Stimulated activated CD4-positive, alpha-beta T cell treated with anti-CD3 and anti-CD28 coated beads, Interleukin-15, amount 100 ng/mL, for 24 hours (primary cell): Measurements from ENCODE around the gene FAAP100.

Experiments
- DNase-seq: peaks from one replicate; pipeline ENCODE4 v3.0.0-alpha.2; 2020

Gene FAAP100

GRCh38 chr17:81576621-81577277 is 24.6 kb upstream of the FAAP100 start:
- no peak for DNase-seq

- DNase-seq = no peak
Measured at GRCh38 chr17:81575836-81576235, 23.7 kb upstream of the FAAP100 start.

GRCh38 chr17:81574643-81574956 is 22.4 kb upstream of the FAAP100 start:
- DNase-seq = no peak

- DNase-seq = no peak
Measured at GRCh38 chr17:81573794-81574642, 21.9 kb upstream of the FAAP100 start.

- DNase-seq = no peak
Measured at GRCh38 chr17:81572563-81573168, 20.5 kb upstream of the FAAP100 start.

- DNase-seq = no peak
Measured at GRCh38 chr17:81570964-81571363, 18.8 kb upstream of the FAAP100 start.

- no peak for DNase-seq
Measured at GRCh38 chr17:81569986-81570514, 17.9 kb upstream of the FAAP100 start.

- no peak for DNase-seq
Measured at GRCh38 chr17:81568416-81568815, 16.3 kb upstream of the FAAP100 start.

GRCh38 chr17:81567191-81567590 is 15.0 kb upstream of the FAAP100 start:
- no peak for DNase-seq

- no peak for DNase-seq
Measured at GRCh38 chr17:81566461-81567126, 14.4 kb upstream of the FAAP100 start.

- DNase-seq = no peak
Measured at GRCh38 chr17:81565231-81565630, 13.1 kb upstream of the FAAP100 start.

GRCh38 chr17:81564778-81565177 is 12.6 kb upstream of the FAAP100 start:
- DNase-seq = no peak

- DNase-seq = no peak
Measured at GRCh38 chr17:81563861-81564586, 11.9 kb upstream of the FAAP100 start.

- no peak for DNase-seq
Measured at GRCh38 chr17:81561494-81561885, 9.3 kb upstream of the FAAP100 start.

- no peak for DNase-seq
Measured at GRCh38 chr17:81558941-81559806, 7.0 kb upstream of the FAAP100 start.

GRCh38 chr17:81558115-81558468 is 5.9 kb upstream of the FAAP100 start:
- no peak for DNase-seq

- DNase-seq = no peak
Measured at GRCh38 chr17:81557276-81558114, 5.3 kb upstream of the FAAP100 start.

- no peak for DNase-seq
Measured at GRCh38 chr17:81556863-81557262, 4.7 kb upstream of the FAAP100 start.

- DNase-seq = no peak
Measured at GRCh38 chr17:81556175-81556691, 4.1 kb upstream of the FAAP100 start.

- DNase-seq = peak; percentile 38
Measured at GRCh38 chr17:81553616-81554181, 1.5 kb upstream of the FAAP100 start.
